GM12872 (cell line): ENCODE results near the gene TUT7.

Experiments used
- CTCF ChIP-seq: IDR thresholded peaks from 3 replicates; pipeline ENCODE4 v1.5.1; 2011; ENCODE audit warnings: low read depth, mild to moderate bottlenecking, low read length, moderate library complexity; ENCODE audit not compliant: insufficient read depth

Gene TUT7

GRCh38 chr9:86352440-86353077 is 1.7 kb downstream of the TUT7 start:
- TF ChIP-seq CTCF, result no peak

GRCh38 chr9:86351880-86352279 is 2.3 kb downstream of the TUT7 start:
- no peak for TF ChIP-seq CTCF

GRCh38 chr9:86350006-86350760 is 4.0 kb downstream of the TUT7 start:
- no peak for TF ChIP-seq CTCF

GRCh38 chr9:86349271-86349670 is 4.9 kb downstream of the TUT7 start:
- no peak for TF ChIP-seq CTCF

- TF ChIP-seq CTCF, result no peak
Measured at GRCh38 chr9:86347991-86348390, 6.2 kb downstream of the TUT7 start.

GRCh38 chr9:86344818-86345217 is 9.4 kb downstream of the TUT7 start:
- TF ChIP-seq CTCF, result no peak

GRCh38 chr9:86342269-86342668 is 11.9 kb downstream of the TUT7 start:
- no peak for TF ChIP-seq CTCF
